H1 (cell line): Measurements from ENCODE around the gene ITPR1. TPM values are rescaled to one million over a fixed set of nuclear protein-coding genes. Genes with fewer than 3 reads are reported as not detected.

Experiments used
- CTCF ChIA-PET: fragments of 300-600 bp; sonication (Branson Sonifier 250); formaldehyde crosslinking; loops from one replicate; lab custom pipeline; 2021; ENCODE audit not compliant: partially characterized antibody; lab: Charles Lee
- POLR2A ChIA-PET: fragments of 300-600 bp; sonication (Branson Sonifier 250); formaldehyde crosslinking; loops from one replicate; lab custom pipeline; 2021; ENCODE audit warnings: inconsistent platforms; ENCODE audit not compliant: partially characterized antibody; lab: Charles Lee
- DNase-seq, 2 experiments: peaks; one replicate each; pipeline versions ENCODE4 v3.0.0 to v3.0.0-alpha.2; 2010 to 2022; ENCODE audit warnings: low spot score in 2 of 2, low read depth in 1 of 2, mixed read lengths in 1 of 2
- FAIRE-seq: peaks from 2 replicates; lab custom pipeline; 2011; peaks lifted over from hg19 to GRCh38; lab: Jason Lieb, UNC
- H2AFZ ChIP-seq: 2 replicates; pipeline ENCODE4 v1.8.1; 2012; ENCODE audit warnings: low read length, inconsistent platforms
- H2AK5ac ChIP-seq: 2 replicates; pipeline ENCODE4 v1.6.1; 2013; ENCODE audit warnings: low read depth, low read length
- H2BK120ac ChIP-seq: replicated peaks from 2 replicates; pipeline ENCODE3; 2013; ENCODE audit warnings: low read depth, low read length, inconsistent platforms
- H2BK12ac ChIP-seq: 2 replicates; pipeline ENCODE4 v1.6.1; 2013; ENCODE audit warnings: low read depth, low read length
- H2BK15ac ChIP-seq: 2 replicates; pipeline ENCODE4 v1.6.1; 2013; ENCODE audit warnings: low read length
- H2BK20ac ChIP-seq: 2 replicates; pipeline ENCODE4 v1.6.1; 2013; ENCODE audit warnings: low read length
- H2BK5ac ChIP-seq: 2 replicates; pipeline ENCODE4 v1.6.1; 2013; ENCODE audit warnings: low read depth, low read length
- H3K14ac ChIP-seq: 2 replicates; pipeline ENCODE4 v1.6.1; 2013; ENCODE audit warnings: inconsistent platforms; ENCODE audit not compliant: insufficient read length
- H3K18ac ChIP-seq: 2 replicates; pipeline ENCODE4 v1.6.1; 2013; ENCODE audit warnings: low read length; ENCODE audit errors: extremely low read depth
- H3K23ac ChIP-seq: 2 replicates; pipeline ENCODE4 v1.6.1; 2013; ENCODE audit warnings: inconsistent platforms; ENCODE audit not compliant: insufficient read length
- H3K23me2 ChIP-seq: 2 replicates; pipeline ENCODE4 v1.6.1; 2013; ENCODE audit warnings: low read depth, low read length
- H3K27ac ChIP-seq: 2 replicates; pipeline ENCODE4 v1.6.1; 2011; ENCODE audit warnings: low read depth, low read length, inconsistent platforms
- H3K27me3 ChIP-seq, 4 experiments: replicated peaks in 1 of 4; 1 replicate in 1 of 4; 2 replicates in 3 of 4; pipeline versions ENCODE4 v1.6.1 to v1.8.1; 2011 to 2013; ENCODE audit warnings: low read length in 3 of 4, mild to moderate bottlenecking in 3 of 4, inconsistent platforms in 2 of 4, mixed read lengths in 2 of 4, moderate library complexity in 1 of 4; ENCODE audit not compliant: control insufficient read depth in 3 of 4, insufficient read depth in 3 of 4; ENCODE audit errors: extremely low read depth in 1 of 4
- H3K36me3 ChIP-seq, 4 experiments: 2 replicates each; pipeline versions ENCODE4 v1.6.1 to v1.8.1; 2011 to 2013; ENCODE audit warnings: mild to moderate bottlenecking in 4 of 4, low read length in 3 of 4, moderate library complexity in 2 of 4, control low read depth in 1 of 4, inconsistent platforms in 1 of 4; ENCODE audit not compliant: insufficient read depth in 4 of 4, control insufficient read depth in 2 of 4
- H3K4ac ChIP-seq: replicated peaks from 2 replicates; pipeline ENCODE3; 2013; ENCODE audit warnings: low read length, low read depth, mixed read lengths, inconsistent platforms; ENCODE audit not compliant: insufficient read length
- H3K4me1 ChIP-seq, 4 experiments: replicated peaks in 1 of 4; 1 replicate in 1 of 4; 2 replicates in 3 of 4; pipeline versions ENCODE4 v1.6.1 to v1.8.1; 2011 to 2013; ENCODE audit warnings: low read length in 3 of 4, inconsistent platforms in 2 of 4, mixed read lengths in 1 of 4; ENCODE audit not compliant: insufficient read depth in 4 of 4, control insufficient read depth in 3 of 4
- H3K4me2 ChIP-seq, 2 experiments: 2 replicates each; pipeline versions ENCODE4 v1.6.1 to v1.8.1; 2011 to 2013; ENCODE audit warnings: low read depth in 2 of 2, low read length in 2 of 2, control low read depth in 1 of 2, inconsistent platforms in 1 of 2, mild to moderate bottlenecking in 1 of 2; ENCODE audit not compliant: insufficient read depth in 1 of 2
- H3K4me3 ChIP-seq, 4 experiments: fragments of 200-600, 300-600 bp in 1 of 4; sonication (generic), shearing (Covaris generic), sonication (Bioruptor Twin) in 1 of 4; 2 replicates each; pipeline versions ENCODE4 v1.5.1 to v1.8.1; 2011 to 2016; ENCODE audit warnings: low read length in 4 of 4, low read depth in 3 of 4, control low read depth in 2 of 4, inconsistent platforms in 2 of 4, mild to moderate bottlenecking in 2 of 4, mixed read lengths in 1 of 4, moderate library complexity in 1 of 4; ENCODE audit not compliant: insufficient read depth in 2 of 4; ENCODE audit errors: extremely low read depth in 1 of 4
- H3K56ac ChIP-seq: replicated peaks from 2 replicates; pipeline ENCODE3; 2013; ENCODE audit warnings: low read depth, mild to moderate bottlenecking, mixed read lengths, low read length, inconsistent platforms; ENCODE audit not compliant: insufficient read length
- H3K79me1 ChIP-seq: 2 replicates; pipeline ENCODE4 v1.6.1; 2013; ENCODE audit warnings: low read depth, low read length, control low read depth
- H3K79me2 ChIP-seq, 2 experiments: 2 replicates each; pipeline versions ENCODE4 v1.6.1 to v1.8.1; 2012 to 2013; ENCODE audit warnings: low read length in 2 of 2, mild to moderate bottlenecking in 2 of 2, inconsistent platforms in 1 of 2; ENCODE audit not compliant: insufficient read depth in 2 of 2, control insufficient read depth in 1 of 2
- H3K9ac ChIP-seq, 4 experiments: replicated peaks in 1 of 4; 1 replicate in 1 of 4; 2 replicates in 3 of 4; pipeline versions ENCODE4 v1.6.1 to v1.8.1; 2011 to 2013; ENCODE audit warnings: low read depth in 3 of 4, low read length in 3 of 4, control low read depth in 2 of 4, mild to moderate bottlenecking in 2 of 4, moderate library complexity in 2 of 4, inconsistent platforms in 1 of 4; ENCODE audit errors: extremely low read depth in 1 of 4
- H3K9me3 ChIP-seq, 2 experiments: 2 replicates each; pipeline versions ENCODE4 v1.6.1 to v1.8.1; 2012 to 2013; ENCODE audit warnings: mild to moderate bottlenecking in 2 of 2, moderate library complexity in 2 of 2, control low read depth in 1 of 2, inconsistent platforms in 1 of 2, low read depth in 1 of 2, low read length in 1 of 2, mixed read lengths in 1 of 2; ENCODE audit not compliant: insufficient read depth in 2 of 2
- H4K20me1 ChIP-seq, 2 experiments: replicated peaks in 1 of 2; 2 replicates each; pipeline versions ENCODE3 to v1.8.1; 2011 to 2013; ENCODE audit warnings: inconsistent platforms in 2 of 2, low read length in 2 of 2, mild to moderate bottlenecking in 1 of 2; ENCODE audit not compliant: insufficient read depth in 2 of 2, control insufficient read depth in 1 of 2
- H4K5ac ChIP-seq: 2 replicates; pipeline ENCODE4 v1.6.1; 2013; ENCODE audit warnings: low read length, low read depth, mixed read lengths, inconsistent platforms; ENCODE audit not compliant: insufficient read length
- H4K8ac ChIP-seq: 2 replicates; pipeline ENCODE4 v1.8.0; 2013; ENCODE audit warnings: mild to moderate bottlenecking, moderate library complexity, low read length, inconsistent platforms; ENCODE audit not compliant: insufficient read depth; ENCODE audit errors: extremely low read depth
- H4K91ac ChIP-seq: replicated peaks from 2 replicates; pipeline ENCODE3; 2013; ENCODE audit warnings: low read length, mixed read lengths, inconsistent platforms; ENCODE audit not compliant: insufficient read length
- BCL11A ChIP-seq, 2 experiments: IDR thresholded peaks; one replicate each; pipeline ENCODE4 v1.6.1; 2011; ENCODE audit warnings: low read depth in 2 of 2, low read length in 2 of 2, mild to moderate bottlenecking in 2 of 2
- E2F6 ChIP-seq: IDR thresholded peaks from 2 replicates; pipeline ENCODE4 v1.6.1; 2012; ENCODE audit warnings: inconsistent platforms
- EGR1 ChIP-seq: IDR thresholded peaks from 2 replicates; pipeline ENCODE4 v1.6.1; 2011; ENCODE audit warnings: low read depth, low read length, borderline replicate concordance
- EZH2 ChIP-seq: fragments of 200-600 bp; sonication (generic); IDR thresholded peaks from 2 replicates; pipeline ENCODE4 v1.7.1; 2012; ENCODE audit warnings: low read depth, mild to moderate bottlenecking, moderate library complexity, low read length, inconsistent platforms; ENCODE audit not compliant: severe bottlenecking
- FOSL1 ChIP-seq: IDR thresholded peaks from 2 replicates; pipeline ENCODE4 v1.6.1; 2011; ENCODE audit warnings: mild to moderate bottlenecking, low read depth, low read length, moderate library complexity; ENCODE audit not compliant: insufficient read depth
- JUN ChIP-seq: IDR thresholded peaks from 2 replicates; pipeline ENCODE4 v1.6.1; 2011; ENCODE audit warnings: low read depth, mild to moderate bottlenecking, improper control_type of control experiment, low read length
- MAFK ChIP-seq: IDR thresholded peaks from 2 replicates; pipeline ENCODE4 v1.6.1; 2012; ENCODE audit warnings: low read depth, mild to moderate bottlenecking, improper control_type of control experiment, low read length
- MAX ChIP-seq: IDR thresholded peaks from 2 replicates; pipeline ENCODE4 v1.6.1; 2012; ENCODE audit warnings: inconsistent platforms
- RNF2 ChIP-seq: fragments of 200-900, 300-1000 bp; sonication (generic); IDR thresholded peaks from 2 replicates; pipeline ENCODE4 v1.7.1; 2016; ENCODE audit warnings: borderline replicate concordance, low read depth, mild to moderate bottlenecking, antibody characterized with exemption, low read length; ENCODE audit not compliant: poor library complexity, severe bottlenecking; ENCODE audit errors: missing control alignments
- SP1 ChIP-seq: IDR thresholded peaks from 2 replicates; pipeline ENCODE4 v1.6.1; 2011; ENCODE audit warnings: low read depth, low read length
- YY1 ChIP-seq: IDR thresholded peaks from 2 replicates; pipeline ENCODE4 v1.6.1; 2011; ENCODE audit warnings: low read depth, mild to moderate bottlenecking, low read length
- WGBS, 2 experiments: shearing (Covaris generic) in 1 of 2; methylation state at CpG; one replicate each; pipeline versions ENCODE4 v1.1.6 to v1.1.7; 2013 to 2015; ENCODE audit warnings: low lambda C conversion rate in 2 of 2, mixed read lengths in 2 of 2, inconsistent platforms in 1 of 2, low coverage in 1 of 2, missing lambda C conversion rate in 1 of 2; ENCODE audit not compliant: insufficient replicate concordance in 2 of 2, insufficient coverage in 1 of 2, insufficient read length in 1 of 2; ENCODE audit errors: extremely low coverage in 1 of 2, missing lambda C conversion rate in 1 of 2; 5-methylcytosine and 5-hydroxymethylcytosine counted together
- polyA plus RNA-seq, 7 experiments: library from polyadenylated mRNA; depleted of rRNA in 3 of 7; stranded (reverse) in 5 of 7; unstranded in 2 of 7; fragments of >200 nt in 5 of 7; fragments of 200-250 nt in 2 of 7; gene quantifications; 1 replicate in 5 of 7; 2 replicates in 1 of 7; 4 replicates in 1 of 7; pipeline versions ENCODE4 v1.2.1 to v1.2.3, GENCODE V29; 2011 to 2013; ENCODE audit warnings: missing spikeins in 2 of 7, mixed read lengths in 2 of 7
- total RNA-seq: library from RNA; stranded (reverse); fragmentation: NEBNext Ultra II Directional; extraction: Animal tissue kit (Norgen Biotek cat#: 25700); gene quantifications from 2 replicates; pipeline ENCODE4 v1.2.1, GENCODE V29; 2021

The ITPR1 gene
- total and polyA plus RNA-seq, 2 of the 8 experiments (the other 6 are each of a cell fraction or from before 2014, with no cell fraction given) = 2.5 to 16.3 TPM

GRCh38 chr3:4888913-4889846, 396.0 kb downstream of the ITPR1 start:
- Histone ChIP-seq H3K36me3 (no peaks in the 10 kb centered on the region), H2BK20ac (no peak overlapping the region), H3K4ac (no peak overlapping the region), H3K56ac (no peak overlapping the region), H3K14ac (no peak overlapping the region), H3K18ac (no peak overlapping the region), H3K23ac (no peak overlapping the region), H4K8ac (no peak overlapping the region), H3K4me1 (no peaks in the 10 kb centered on the region), H2BK15ac (no peak overlapping the region), H3K79me1 (no peaks in the 10 kb centered on the region), H4K5ac (no peak overlapping the region), H3K27ac (no peak overlapping the region), H2BK120ac (no peak overlapping the region), H2AK5ac (no peak overlapping the region), H4K91ac (no peak overlapping the region), H2BK12ac (no peak overlapping the region), H3K4me2 (no peak overlapping the region), H3K23me2 (no peaks in the 10 kb centered on the region), H3K4me3 (no peak overlapping the region), H3K27me3 (no peaks in the 10 kb centered on the region), H3K79me2 (no peaks in the 10 kb centered on the region), H3K9ac (no peak overlapping the region), H2BK5ac (no peak overlapping the region), H2AFZ (no peak overlapping the region), H3K9me3 (no peaks in the 10 kb centered on the region), H4K20me1 (no peaks in the 10 kb centered on the region)
- 92% methylated on average over 4 of the region's 4 CpGs; no CpG with 5 or more reads in 1 of the 2 experiments for WGBS, 2 experiments
- no peak for DNase-seq
- no peak for FAIRE-seq
- ChIA-PET POLR2A (interaction anchor here (1.0 kb wide), 1 partner anchor 45 kb away, joined by 3 read pairs; no protein-coding TSS in a partner anchor), CTCF (interaction anchor here (2.2 kb wide), 1 partner anchor 18 kb away, joined by 4 read pairs; no protein-coding TSS in a partner anchor)
- TF ChIP-seq BCL11A (IDR thresholded peaks at IDR 0.05; ENCODE audit: low read depth in 2 of 2, low read length in 2 of 2) (no peak), EZH2 (no peak), MAFK (no peak), SP1 (no peak), YY1 (no peak), FOSL1 (no peak), E2F6 (no peak), RNF2 (no peak), EGR1 (no peak), MAX (no peak), JUN (no peak)
